Central memory CD4-positive, alpha-beta T cell (primary cell): ENCODE results near the gene MB21D2.

Source experiments
- DNase-seq: peaks from one replicate; pipeline ENCODE4 v3.0.0; 2022

The MB21D2 gene

DNA sequence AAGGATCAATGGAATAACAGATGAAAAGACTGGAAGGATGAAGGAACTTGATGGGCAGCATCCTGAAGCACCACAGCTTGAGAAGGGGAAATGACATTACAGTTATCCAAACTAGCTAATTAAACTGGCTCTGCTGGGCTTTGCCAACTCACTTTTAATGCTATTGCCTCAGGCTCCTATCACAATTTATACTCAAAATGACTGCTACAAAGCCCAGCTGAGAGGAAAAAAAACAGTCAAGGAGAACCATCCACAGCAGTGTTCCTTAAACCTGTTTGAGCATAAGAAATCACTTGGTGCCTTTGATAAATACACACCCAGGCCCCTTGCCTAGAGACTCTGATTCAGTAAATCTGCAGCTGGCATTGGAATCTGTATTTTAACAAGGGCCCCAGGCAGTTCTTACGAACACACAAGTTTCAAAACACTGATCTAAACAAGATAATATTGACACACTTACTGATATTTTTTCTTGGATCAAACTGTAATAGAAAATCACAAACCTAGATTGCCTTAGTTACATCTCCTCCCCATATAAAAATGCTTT lies 85.8 kb downstream of the MB21D2 start:
- DNase-seq: no peak

DNA sequence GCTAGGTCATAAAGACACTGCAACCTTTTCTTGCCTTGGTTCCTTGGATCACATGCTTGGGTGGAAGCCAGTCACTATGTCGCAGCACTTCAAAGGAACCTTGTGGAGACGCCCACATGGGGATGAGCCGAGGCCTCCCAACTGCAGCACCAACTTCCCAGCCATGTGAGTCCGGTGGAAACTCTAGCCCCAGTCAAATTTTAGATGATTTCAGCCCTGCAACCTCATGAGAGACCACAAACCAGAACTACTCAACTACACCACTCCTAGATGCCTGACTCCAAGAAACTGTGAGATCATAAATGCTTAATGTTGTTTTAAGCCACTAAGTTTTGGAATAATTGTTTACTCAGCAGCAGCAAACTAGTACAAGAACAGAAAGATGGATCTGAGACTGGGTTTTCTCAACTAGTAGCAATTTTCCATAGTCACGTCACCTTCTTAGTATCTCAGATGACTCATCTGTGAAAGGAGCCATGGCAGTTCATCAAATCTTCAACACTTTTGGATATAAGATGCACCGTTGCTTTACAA lies 86.5 kb downstream of the MB21D2 start:
- DNase-seq: no peak

DNA sequence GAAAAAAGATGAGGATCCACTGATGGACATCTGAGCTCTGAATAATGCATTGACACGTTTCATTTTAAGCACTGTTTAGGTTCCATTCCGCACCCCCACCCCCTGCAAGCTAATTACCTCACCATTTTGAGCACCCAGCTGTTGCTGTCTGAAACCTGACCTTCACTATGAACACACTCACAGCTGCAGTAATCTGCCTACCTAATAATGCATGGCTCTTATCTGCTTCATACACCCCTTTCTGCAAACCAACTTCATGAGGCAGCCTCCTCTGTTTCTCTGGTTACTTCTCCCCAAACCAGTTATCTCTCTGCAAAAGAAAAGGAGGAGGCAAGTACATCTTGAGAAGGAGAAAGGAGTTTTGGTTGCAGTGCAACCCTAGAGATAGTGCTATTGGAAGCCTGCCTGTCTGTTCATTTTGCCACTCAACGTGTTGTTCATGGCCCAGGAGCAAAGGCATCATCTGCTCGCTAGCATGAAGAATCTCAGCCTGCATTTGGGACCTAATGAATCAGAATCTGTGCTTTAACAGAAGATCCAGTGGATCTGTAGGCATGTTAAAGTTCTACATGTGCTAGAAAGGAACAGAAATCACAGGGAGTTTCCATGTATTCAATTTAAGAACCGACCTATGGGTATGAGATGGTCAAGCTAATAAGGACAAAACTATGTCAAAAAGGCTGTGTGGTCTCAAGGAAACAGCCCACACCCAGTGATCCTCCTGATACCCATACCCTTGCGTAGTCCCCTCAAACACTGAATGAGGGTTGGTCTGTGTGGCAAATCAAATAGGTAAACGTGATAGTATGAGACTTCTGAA lies 87.2 kb downstream of the MB21D2 start:
- no peak for DNase-seq

DNA sequence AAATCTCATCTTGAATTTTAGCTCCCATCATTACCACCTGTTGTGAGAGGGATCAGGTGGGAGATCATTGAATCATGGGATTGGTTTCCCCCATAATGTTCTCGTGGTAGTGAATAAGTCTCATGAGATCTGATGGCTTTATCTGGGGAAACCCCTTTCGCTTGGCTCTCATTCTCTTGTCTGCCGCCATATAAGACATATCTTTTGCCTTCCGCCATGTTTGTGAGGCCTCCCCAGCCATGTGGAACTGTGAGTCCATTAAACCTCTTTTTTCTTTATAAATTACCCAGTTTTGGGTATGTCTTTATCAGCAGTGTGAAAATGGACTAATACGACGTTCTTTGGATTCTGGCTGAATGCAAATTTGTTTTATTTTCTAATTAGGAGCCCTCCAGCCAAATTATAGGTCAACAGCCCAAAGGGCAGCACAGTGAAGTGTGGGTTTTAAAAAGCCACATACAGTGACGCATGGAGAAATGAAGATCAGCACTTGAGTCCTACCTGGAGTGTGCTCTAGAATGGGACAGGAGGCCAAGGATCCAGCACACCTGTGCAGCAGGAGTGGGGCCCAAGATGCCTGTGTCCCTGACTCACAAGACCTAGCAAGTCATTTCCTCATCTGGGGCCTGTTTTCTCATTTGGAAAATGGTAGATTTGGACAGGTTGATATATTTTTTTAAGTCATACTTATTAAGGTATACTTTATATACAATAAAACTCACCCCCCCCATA lies 89.6 kb downstream of the MB21D2 start:
- no peak for DNase-seq

DNA sequence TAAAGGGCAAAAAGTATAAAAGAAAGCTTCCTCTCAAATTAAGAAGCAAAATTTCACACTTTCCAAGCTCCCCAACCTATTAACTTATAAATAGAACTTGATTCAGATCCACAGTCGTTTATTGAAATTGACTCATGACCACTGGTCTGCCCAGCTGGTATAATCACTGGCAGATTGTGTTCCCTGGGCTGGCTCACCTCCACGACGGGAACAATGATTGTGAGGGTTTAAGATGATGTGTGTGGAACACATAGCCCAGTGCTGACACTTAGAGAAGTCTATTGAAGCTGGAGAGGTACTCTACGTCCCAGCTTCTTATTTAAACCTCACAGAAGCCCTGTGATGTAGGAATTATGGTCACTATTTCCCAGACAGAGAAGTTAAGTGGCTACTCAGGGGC lies 90.4 kb downstream of the MB21D2 start:
- no peak for DNase-seq

DNA sequence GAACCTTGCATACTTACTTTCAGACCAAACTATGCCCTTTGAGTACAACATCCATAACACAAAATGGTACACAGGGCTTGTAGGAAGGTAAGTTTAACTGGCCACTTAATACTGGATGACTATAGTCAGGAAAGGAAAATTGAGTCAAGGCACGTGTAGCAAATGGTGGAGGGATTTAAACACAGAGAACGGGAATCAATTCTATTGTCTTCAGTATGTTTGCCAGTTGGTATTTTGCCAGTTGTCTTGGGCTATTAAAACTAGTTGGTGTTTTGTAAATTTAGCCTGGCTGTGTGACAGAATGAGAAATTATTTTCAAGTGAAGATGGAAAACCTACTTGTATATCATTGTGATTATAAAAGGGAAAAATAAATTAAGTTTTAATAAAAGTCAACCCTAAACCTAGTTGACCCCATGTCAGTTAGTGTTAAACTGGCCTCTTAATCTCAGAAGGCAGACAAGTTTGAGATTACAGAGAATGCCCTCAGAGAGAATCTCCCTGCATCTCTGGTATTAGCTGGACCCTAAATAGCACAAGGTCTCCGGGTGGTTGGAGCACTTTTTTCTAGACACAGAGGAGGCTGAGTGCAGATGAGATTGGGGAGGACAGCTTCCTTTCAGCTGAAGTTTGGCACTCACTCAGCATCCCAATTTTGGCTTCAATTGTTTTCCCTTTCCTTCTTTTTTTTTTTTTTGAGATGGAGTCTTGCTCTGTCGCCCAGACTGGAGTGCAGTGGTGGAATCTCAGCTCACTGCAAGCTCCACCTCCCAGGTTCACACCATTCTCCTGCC lies 91.2 kb downstream of the MB21D2 start:
- no peak for DNase-seq

DNA sequence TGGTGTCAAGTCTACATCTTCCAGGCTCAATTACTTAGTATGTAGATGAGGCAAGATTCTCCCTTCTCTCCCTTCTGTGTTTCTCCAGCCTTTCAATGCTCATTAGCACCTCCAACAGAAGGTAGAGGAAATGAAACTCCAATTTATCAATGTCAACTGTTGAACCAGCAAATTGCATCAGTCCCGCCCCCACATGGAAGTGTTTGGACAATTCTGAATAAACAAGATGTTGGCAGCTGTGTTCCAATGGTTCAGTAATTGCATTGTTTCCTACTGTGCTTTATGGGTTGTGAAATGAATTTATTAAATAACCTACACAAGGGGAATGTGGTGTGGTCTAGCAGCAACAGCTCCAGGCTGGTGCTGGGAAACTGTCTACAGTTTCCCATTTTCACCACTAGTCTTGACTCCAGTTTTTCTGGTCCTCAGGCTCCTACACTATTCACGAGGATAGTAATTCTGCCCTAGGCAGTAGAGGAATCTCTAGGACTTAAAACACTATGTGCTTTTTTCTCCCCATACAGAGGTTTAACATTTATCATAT lies 91.9 kb downstream of the MB21D2 start:
- DNase-seq: no peak

DNA sequence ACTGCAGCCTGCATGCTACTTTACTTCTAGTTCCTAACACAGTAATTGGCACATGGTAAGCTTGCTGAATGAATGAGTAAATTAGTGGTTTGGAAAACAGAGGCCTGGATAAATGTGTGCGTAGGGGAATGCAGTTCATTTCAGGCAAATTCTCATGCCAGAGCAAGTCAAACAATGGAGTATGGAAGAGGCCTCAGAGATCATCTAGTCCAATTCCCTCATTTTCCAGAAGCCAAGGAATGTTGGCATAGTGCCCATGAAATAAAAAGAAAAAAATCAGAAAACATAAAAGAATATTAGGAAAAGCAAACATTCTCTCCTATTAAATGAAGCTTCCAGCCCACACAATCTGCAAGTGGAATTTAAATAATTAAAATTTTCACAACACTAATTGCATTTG lies 92.4 kb downstream of the MB21D2 start:
- DNase-seq: no peak

DNA sequence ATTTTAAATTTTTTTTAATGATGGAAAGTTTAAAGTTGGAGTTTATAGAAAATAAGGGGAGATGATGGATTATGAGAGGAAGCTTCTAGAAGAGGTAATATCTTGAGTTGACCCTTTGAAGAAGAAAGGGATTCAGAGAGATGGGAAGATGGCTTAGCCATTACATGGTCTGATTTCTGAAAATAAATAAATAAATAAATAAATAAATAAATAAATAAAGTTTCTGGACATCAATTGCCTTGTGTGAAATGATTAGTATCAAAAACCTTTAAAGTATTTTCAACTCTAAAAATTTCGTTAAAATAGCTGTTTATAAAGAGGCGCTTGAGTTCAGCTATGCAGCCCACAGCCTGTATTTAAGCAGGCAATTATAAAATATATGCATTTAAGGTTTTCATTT lies 93.3 kb downstream of the MB21D2 start:
- no peak for DNase-seq

DNA sequence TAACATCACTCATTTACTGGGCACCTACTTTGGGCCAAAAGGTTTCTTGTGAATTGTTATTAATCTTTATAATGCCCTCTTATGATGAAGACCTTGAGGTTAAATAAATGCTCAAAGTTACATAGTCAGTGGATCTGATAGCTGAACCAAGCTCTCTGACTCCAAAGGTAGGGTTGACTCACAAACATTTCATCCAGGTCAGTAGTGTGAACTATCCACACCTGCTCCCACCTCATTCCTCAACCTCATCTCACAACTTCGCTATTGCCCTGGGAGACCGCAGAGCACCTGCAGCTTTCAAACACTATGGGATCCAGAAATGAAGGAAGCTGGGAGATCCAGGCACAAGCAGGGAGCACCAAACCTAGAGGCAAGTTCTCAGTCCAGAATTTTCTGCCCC lies 96.5 kb downstream of the MB21D2 start:
- DNase-seq: no peak

DNA sequence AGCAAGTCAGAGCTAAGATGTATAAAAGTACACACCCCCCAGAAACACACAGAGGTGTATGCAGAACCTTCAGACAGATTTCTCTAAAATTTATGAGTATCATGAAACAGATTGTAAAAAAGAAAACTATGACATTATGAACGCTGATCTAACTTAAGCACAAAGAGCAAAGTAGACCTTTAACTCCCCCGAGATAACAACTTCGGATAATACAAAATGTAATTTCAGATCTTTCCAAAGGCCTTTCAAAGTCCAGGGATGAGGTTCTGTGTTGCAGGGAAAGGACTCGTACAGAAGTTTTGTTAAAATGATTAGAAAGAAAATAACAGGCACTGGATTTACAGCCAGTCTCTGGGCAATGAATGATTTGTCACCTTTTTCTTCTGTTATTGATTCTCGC lies 97.5 kb downstream of the MB21D2 start:
- no peak for DNase-seq

DNA sequence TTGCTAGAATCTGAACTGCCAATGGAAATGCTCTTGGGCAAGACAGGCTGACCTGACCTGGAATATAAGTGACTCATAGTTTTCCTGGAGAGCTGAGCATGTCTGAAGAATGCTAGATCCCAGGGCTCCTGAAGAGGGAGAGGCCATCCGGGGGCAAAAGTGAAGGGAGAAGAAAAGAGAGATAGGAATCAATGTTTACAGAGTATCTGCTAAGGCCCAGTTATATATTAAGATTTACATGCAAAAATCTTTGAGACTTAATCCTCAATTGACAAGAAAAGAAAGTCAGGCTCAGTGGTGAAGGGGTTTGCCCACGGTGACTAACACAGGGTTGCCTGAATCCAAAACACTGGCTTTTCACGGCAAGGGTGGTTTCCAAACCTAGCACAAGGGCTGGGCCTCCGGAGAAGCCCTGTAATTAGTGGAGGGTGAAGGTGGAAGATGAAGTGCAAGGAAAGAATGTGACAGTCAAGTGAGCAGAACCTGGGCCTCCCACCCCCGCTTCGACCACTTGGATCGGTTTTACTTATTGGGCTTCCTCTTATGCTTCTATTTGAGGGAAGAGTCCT lies 98.6 kb downstream of the MB21D2 start:
- DNase-seq: peak; percentile 9

DNA sequence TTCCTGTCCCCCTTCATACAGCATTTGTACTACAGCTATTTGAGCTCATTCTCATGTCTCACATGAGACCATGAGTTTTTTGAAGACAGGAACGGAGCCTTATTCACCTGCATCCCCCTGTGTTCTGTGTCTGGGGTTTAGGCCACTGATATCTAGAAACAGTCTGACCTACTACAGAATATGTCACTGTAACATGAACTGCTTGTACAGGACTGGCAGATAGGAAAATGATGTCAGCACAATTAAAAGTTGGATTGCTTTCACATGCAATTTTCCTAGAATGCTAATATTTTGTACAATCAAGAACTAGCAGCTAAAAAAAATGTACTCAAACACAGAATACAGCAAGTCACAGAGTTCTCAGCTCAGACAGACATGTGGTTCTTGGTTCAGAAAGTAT lies 99.5 kb downstream of the MB21D2 start:
- no peak for DNase-seq

DNA sequence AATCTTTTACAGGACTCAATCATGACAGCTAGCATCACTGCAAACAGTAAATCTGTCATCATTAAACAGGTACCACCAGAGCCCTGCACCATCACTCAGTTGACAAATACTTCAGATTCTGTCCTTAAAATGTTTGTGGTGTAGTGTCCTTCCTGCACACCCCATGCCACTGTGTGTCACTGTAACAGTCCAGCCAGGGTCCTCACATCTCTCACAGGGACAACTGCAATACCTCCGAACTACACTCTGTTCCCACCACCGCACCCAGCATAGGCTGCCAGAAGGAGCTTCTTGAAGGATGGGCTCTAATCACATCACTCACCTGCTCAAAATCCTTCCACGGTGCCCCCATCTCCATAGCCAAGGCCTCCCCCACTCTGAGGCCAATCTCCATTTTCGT lies 100.2 kb downstream of the MB21D2 start:
- no peak for DNase-seq

DNA sequence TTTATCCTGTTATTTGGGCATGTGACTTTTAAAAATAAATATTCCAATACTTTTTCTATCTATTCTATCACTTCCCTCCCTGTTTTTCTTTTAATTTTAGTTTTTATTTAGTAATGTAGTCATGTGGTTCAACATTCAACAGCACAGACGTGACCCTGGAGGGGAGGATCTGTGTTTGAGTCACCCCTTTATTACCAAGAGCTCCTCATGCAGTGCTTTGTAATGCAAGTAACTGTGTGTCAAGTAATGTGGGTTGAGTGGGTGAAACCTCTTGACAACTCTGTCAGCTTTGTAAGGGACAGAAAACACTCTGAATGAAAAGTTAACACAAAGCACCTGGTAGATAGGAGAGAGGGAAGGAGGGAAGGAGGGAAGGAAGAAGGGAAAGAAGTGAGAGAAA lies 100.6 kb downstream of the MB21D2 start:
- no peak for DNase-seq

DNA sequence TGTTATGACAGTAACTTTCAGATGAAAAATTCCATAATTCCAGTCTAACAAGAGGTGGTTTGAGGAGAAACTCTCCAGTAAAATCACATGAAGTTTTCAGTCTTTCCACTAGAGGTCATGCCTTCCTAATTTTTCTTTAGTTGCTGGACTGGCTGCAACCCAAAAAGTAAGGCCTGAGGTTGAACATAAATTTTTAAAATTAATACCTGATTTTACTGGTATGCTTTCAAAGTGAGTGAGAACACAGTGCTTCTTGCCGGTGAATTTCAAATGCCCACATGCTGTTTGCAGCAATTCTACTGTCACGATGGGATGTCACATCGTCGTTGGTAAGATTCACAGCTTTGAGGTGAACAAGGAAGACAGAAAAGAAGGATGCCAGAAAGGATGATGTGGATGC lies 101.3 kb downstream of the MB21D2 start:
- DNase-seq: peak; percentile 26

DNA sequence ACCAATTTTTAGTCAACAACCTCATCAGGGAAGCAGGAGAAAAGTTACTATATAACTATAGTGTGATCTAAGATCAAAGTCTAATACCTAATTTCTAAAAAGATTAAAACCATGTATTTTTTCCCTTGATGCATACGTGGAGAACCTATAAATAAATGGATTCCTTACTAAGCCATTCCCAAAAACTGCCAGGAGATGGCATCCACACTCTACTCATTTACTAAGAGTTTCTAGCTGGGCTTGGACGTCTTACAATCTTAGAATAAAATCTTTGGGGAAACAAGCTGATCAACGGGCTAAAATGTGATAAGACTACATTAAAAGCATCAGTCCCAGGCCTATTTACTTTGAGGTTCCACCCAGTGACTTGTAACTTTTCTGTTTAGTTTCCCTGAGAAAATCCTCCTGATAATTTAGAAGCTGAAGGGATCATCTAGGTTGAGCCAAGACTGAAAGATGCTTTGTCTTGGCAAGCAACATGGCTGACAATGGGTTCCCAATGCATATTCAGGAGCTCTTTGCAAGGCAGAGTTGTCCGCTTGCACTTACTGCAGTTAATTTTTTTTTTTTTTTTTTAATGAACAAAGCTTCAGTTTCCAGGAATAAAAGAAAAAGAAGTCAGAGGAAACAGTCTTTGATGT lies 104.8 kb downstream of the MB21D2 start:
- DNase-seq: no peak

DNA sequence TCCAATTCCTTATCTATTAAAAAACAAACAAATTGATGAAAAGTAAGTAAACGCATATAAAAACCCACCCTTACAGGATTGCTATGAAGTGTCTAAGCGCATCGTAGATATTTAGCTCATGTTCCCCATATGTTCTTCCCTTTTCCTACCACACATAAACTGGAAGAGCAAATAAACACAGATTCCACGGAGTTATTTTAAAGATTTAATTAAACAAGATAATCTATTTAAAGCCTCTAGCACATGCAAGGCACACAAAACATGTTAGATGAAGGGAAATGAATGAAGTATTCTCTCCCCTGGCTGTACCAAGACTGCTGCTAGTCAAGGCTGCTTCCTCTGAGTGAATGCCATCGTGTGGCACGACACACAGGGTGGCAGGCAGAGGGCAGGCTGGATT lies 111.9 kb downstream of the MB21D2 start:
- DNase-seq: no peak

DNA sequence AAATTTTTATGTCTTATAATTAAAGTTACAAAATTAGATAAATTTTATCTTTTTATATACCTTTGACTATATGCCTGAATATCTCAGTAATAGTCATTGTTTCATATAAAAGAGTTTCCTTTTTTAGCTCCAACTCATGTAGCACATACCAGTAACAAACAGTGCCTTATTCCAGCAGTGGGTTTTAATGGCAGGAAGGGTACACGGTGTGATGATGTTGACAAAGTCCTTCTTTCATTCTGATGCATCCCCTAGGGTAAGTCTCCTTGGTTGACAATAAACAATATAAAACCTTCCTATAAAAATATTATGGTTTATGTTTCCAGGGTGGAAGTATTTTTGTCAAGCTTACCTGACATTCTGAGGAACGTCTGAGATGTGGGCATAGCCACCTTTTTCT lies 113.2 kb downstream of the MB21D2 start:
- no peak for DNase-seq

DNA sequence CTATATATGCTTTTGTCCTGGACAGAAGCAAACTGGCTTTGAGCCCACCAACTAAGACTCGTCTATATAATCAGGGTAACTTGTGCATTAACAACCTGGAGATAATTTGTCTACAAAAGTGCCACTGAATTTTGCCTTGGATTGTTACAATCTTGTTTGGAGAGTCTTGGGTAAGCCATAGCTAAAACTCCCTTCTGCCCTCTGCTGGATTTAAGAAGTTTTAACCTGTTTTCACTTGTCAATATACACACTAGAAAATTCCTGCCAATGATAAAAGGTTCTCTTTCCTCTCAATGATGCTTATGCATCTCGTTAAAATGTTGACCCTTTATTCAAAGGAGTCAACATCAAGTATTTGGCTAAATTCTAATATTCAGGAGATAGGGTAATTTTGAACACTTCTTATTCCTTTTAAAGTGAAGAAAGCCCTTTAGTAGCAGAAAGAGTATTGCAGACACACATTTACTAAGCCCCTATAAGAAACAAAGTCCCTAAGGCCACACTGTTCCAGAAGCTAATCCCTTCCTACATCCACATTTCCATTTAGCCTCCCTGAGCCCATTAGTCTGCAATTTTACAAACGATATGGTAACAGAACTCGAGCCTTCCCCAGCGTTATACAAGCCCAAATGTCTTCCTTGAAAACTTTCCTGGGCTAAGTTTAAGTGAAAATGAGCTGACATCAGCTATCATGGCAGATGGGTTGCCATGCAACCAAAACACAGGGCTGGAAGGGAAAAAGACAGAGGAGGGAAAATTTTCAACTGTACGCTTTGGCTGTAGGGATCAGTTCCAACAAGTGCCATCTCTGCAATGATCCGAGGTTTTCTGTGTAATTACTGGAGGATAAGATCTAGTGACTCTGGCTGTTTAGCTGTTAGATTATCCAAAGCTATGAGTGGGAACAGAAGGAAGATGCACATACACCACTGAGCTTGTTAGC lies 114.4 kb downstream of the MB21D2 start:
- no peak for DNase-seq

DNA sequence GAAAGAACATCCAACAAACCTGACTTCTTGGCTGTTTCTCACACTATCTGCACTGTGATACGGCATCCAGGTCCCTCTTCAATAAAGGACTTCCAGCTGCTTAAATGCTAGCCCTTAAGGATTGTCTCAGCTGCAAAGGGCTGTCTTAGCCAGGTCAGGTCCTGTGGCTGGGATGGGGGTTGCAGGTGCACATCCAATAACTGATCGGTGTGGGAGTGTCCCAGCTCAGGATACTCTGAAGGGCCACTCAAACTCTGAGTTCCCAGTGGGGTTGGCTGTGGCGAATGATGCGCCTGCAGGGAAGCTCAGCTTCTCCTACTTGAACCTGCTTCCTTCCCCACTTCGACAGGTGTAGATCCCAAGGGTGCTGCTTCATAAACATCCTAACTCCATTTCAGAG lies 115.7 kb downstream of the MB21D2 start:
- DNase-seq: no peak
